ENCODE measurements around the gene ADAM15. TPM values are rescaled to one million over a fixed set of nuclear protein-coding genes. Genes with fewer than 3 reads are reported as not detected.

The ADAM15 gene
- total RNA-seq, 1 donor from 2014 or later, result 82.5 TPM

Other genes starting within 250 kb of the ADAM15 start
- 0.87 and 0.99 TPM in 2 replicates for gene KCNN3, start 181.0 kb upstream of the ADAM15 start, total RNA-seq
- gene PMVK, start 114.6 kb upstream of the ADAM15 start, total RNA-seq, result 7.6 and 13.9 TPM in 2 replicates
- 83.9 and 85.2 TPM in 2 replicates for gene PBXIP1, start 95.2 kb upstream of the ADAM15 start, total RNA-seq
- gene PYGO2, start 89.5 kb upstream of the ADAM15 start, total RNA-seq, result 20.5 and 42.5 TPM in 2 replicates
- 175 and 321 TPM in 2 replicates for gene SHC1, start 80.6 kb upstream of the ADAM15 start, total RNA-seq
- 30.4 and 54.5 TPM in 2 replicates for gene CKS1B, start 76.6 kb upstream of the ADAM15 start, total RNA-seq
- gene FLAD1, start 68.0 kb upstream of the ADAM15 start, total RNA-seq, result 18.3 and 24.2 TPM in 2 replicates
- 0.40 and 0.44 TPM in 2 replicates for gene LENEP, start 57.7 kb upstream of the ADAM15 start, total RNA-seq
- 7.4 and 10.3 TPM in 2 replicates for gene ZBTB7B, start 48.5 kb upstream of the ADAM15 start, total RNA-seq
- gene DCST2, start 17.5 kb upstream of the ADAM15 start, total RNA-seq, result 0.20 TPM in 1 of 2 replicates, not detected in the other
- not detected in 2 replicates for gene DCST1, start 17.5 kb upstream of the ADAM15 start, total RNA-seq
- 13.5 and 15.1 TPM in 2 replicates for gene EFNA4, start 12.4 kb downstream of the ADAM15 start, total RNA-seq
- gene EFNA3, start 27.5 kb downstream of the ADAM15 start, total RNA-seq, result 0.79 and 1.3 TPM in 2 replicates
- 127 and 129 TPM in 2 replicates for gene EFNA1, start 76.6 kb downstream of the ADAM15 start, total RNA-seq
- gene SLC50A1, start 84.5 kb downstream of the ADAM15 start, total RNA-seq, result 36.9 and 41.8 TPM in 2 replicates
- 25.5 and 34.9 TPM in 2 replicates for gene DPM3, start 89.2 kb downstream of the ADAM15 start, total RNA-seq
- gene KRTCAP2, start 122.0 kb downstream of the ADAM15 start, total RNA-seq, result 169 and 232 TPM in 2 replicates
- gene TRIM46, start 122.5 kb downstream of the ADAM15 start, total RNA-seq, result 1.2 and 2.4 TPM in 2 replicates
- gene THBS3, start 156.6 kb downstream of the ADAM15 start, total RNA-seq, result 7.9 and 9.2 TPM in 2 replicates
- 28.8 and 31.6 TPM in 2 replicates for gene MTX1, start 157.4 kb downstream of the ADAM15 start, total RNA-seq
- gene ENTREP3, start 204.2 kb downstream of the ADAM15 start, total RNA-seq, result 2.4 and 3.0 TPM in 2 replicates
- 24.8 and 34.1 TPM in 2 replicates for gene SCAMP3, start 211.0 kb downstream of the ADAM15 start, total RNA-seq
- gene CLK2, start 222.2 kb downstream of the ADAM15 start, total RNA-seq, result 12.2 and 24.0 TPM in 2 replicates
- gene HCN3, start 226.1 kb downstream of the ADAM15 start, total RNA-seq, result 0.44 and 0.60 TPM in 2 replicates

All from lung microvascular endothelial cell (primary cell).